CD8-positive, alpha-beta memory T cell (primary cell): ENCODE data around the gene KCNC4. TPM values are rescaled to one million over a fixed set of nuclear protein-coding genes. Genes with fewer than 3 reads are reported as not detected.

Source experiments
- CTCF ChIA-PET: fragments of 350-600 bp; sonication (Branson Sonifier 250); formaldehyde crosslinking; loops from one replicate; lab custom pipeline; 2021; ENCODE audit warnings: antibody characterized with exemption; lab: Charles Lee
- POLR2A ChIA-PET: fragments of 350-600 bp; sonication (Branson Sonifier 250); formaldehyde crosslinking; loops from one replicate; lab custom pipeline; 2021; ENCODE audit warnings: antibody characterized with exemption; lab: Charles Lee
- DNase-seq, 5 donors: peaks; one replicate each; pipeline versions ENCODE4 v3.0.0 to v3.0.0-alpha.2; 2020 to 2022; ENCODE audit warnings: mixed read lengths in 1 of 5
- H3K27ac ChIP-seq: one replicate; pipeline ENCODE4 v1.7.0; 2013; ENCODE audit warnings: low read depth, mild to moderate bottlenecking, low read length, moderate library complexity
- H3K27me3 ChIP-seq: 2 replicates; pipeline ENCODE4 v1.7.0; 2013; ENCODE audit warnings: low read length, mild to moderate bottlenecking; ENCODE audit not compliant: insufficient read depth, poor library complexity, severe bottlenecking
- H3K36me3 ChIP-seq: 2 replicates; pipeline ENCODE4 v1.7.0; 2013; ENCODE audit warnings: mild to moderate bottlenecking, low read length, moderate library complexity; ENCODE audit not compliant: insufficient read depth
- H3K4me1 ChIP-seq: 2 replicates; pipeline ENCODE4 v1.7.0; 2013; ENCODE audit warnings: mild to moderate bottlenecking, low read length, moderate library complexity; ENCODE audit not compliant: insufficient read depth
- H3K4me3 ChIP-seq: 2 replicates; pipeline ENCODE4 v1.7.0; 2013; ENCODE audit warnings: mild to moderate bottlenecking, low read length
- H3K9me3 ChIP-seq: 2 replicates; pipeline ENCODE4 v1.7.0; 2013; ENCODE audit warnings: mild to moderate bottlenecking, low read length
- H3K27ac Mint-ChIP-seq, 8 donors: one replicate each; pipeline ENCODE4 v1.8.0; 2020 to 2021; ENCODE audit warnings: mixed read lengths in 8 of 8, mild to moderate bottlenecking in 6 of 8, inconsistent platforms in 3 of 8, moderate library complexity in 3 of 8
- H3K27me3 Mint-ChIP-seq, 2 donors: one replicate each; pipeline ENCODE4 v1.8.0; 2020 to 2021; ENCODE audit warnings: mixed read lengths in 2 of 2, mild to moderate bottlenecking in 1 of 2, moderate library complexity in 1 of 2
- H3K36me3 Mint-ChIP-seq, 3 donors: one replicate each; pipeline ENCODE4 v1.8.0; 2020 to 2021; ENCODE audit warnings: mixed read lengths in 3 of 3, inconsistent platforms in 1 of 3, mild to moderate bottlenecking in 1 of 3
- H3K4me1 Mint-ChIP-seq, 3 donors: one replicate each; pipeline ENCODE4 v1.8.0; 2020 to 2021; ENCODE audit warnings: mixed read lengths in 3 of 3, inconsistent platforms in 1 of 3, mild to moderate bottlenecking in 1 of 3
- H3K4me3 Mint-ChIP-seq, 7 donors: one replicate each; pipeline ENCODE4 v1.8.0; 2020 to 2021; ENCODE audit warnings: mixed read lengths in 7 of 7, mild to moderate bottlenecking in 6 of 7, moderate library complexity in 4 of 7, inconsistent platforms in 2 of 7
- H3K9me3 Mint-ChIP-seq, 5 donors: one replicate each; pipeline ENCODE4 v1.8.0; 2020 to 2022; ENCODE audit warnings: mixed read lengths in 5 of 5, mild to moderate bottlenecking in 3 of 5, moderate library complexity in 2 of 5, inconsistent platforms in 1 of 5
- polyA plus RNA-seq: library from polyadenylated mRNA; unstranded; fragments of 300-500 nt; fragmentation: Illumina TruSeq; gene quantifications from one replicate; pipeline ENCODE4 v1.2.3, GENCODE V29; 2021
- total RNA-seq, 2 experiments: library from RNA; stranded (reverse); gene quantifications; one replicate each; pipeline ENCODE4 v1.2.3, GENCODE V29; 2021

KCNC4 gene
- total and polyA plus RNA-seq, 3 experiments from 2014 or later, result 2.0 to 8.4 (median 6.4) TPM

- CTCF ChIA-PET, result interaction anchor here (1.9 to 2.1 kb wide), 2 partner anchors 11 to 120 kb away, joined by 9 to 10 read pairs; no protein-coding TSS in a partner anchor
- Mint-ChIP-seq H3K4me1 (peaks cover 0 to 2% (median 0%) of the 10 kb centered on the region in 3 donors), H3K4me3 (no peak overlapping the region), H3K9me3 (no peaks in the 10 kb centered on the region), H3K36me3 (no peaks in the 10 kb centered on the region), H3K27me3 (peaks cover 2 to 10% of the 10 kb centered on the region in 2 donors), H3K27ac (peak overlapping the region in 1 of 8 donors; percentile 15)
- H3K4me1 ChIP-seq, result no peaks in the 10 kb centered on the region
- POLR2A ChIA-PET, result no interaction called here
- no peak overlapping the region for H3K4me3 ChIP-seq
- no peak overlapping the region for H3K27ac ChIP-seq
- peaks cover 4% of the 10 kb centered on the region for H3K27me3 ChIP-seq
- H3K36me3 ChIP-seq, result no peaks in the 10 kb centered on the region
- no peak for DNase-seq
- H3K9me3 ChIP-seq, result no peaks in the 10 kb centered on the region
Observed at GRCh38 chr1:110192541-110192940, 17.6 kb upstream of the KCNC4 start.

GRCh38 chr1:110195196-110195595, 14.9 kb upstream of the KCNC4 start:
- H3K4me3 ChIP-seq, result no peak overlapping the region
- no peak overlapping the region for H3K4me3 Mint-ChIP-seq

DNA sequence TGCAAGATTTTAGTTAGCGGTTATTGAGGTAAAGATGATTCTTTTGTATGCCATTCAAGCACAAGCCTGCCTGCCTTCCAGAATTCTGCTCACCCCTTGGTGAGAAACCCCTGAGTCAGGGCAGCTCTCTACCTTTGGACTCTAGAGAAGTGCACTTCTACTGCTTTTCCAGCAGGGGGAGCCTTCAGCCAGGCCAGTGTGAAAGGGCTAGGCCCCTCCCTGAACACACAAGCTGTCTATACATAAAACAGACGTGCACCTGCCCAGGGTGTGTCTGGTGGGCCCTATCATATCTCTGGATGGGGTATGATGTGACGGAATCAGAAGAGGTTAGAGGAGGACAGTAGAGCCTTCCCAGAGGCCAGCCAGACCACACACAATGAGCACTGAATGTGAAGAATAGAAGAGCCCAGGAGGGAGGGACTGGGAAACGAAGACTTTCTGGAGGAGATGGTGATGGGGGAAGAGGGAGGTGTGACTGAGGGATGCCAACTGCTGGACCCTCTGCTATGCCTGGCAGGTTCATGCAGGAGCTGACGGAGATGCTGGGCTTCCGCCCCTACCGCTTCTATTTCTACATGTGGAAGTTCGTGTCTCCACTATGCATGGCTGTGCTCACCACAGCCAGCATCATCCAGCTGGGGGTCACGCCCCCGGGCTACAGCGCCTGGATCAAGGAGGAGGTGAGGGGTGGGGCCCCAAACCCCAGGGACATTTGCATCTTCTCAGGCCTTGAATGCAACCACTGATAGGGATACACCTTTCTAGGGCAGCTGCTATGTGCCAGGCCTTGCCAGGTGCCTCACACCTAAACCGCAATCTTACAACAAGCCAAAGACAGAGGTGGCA, 13.0 kb upstream of the KCNC4 start:
- H3K9me3 ChIP-seq, result no peaks in the 10 kb centered on the region
- POLR2A ChIA-PET, result no interaction called here
- CTCF ChIA-PET, result interaction anchor here (0.9 to 4.0 kb wide), 17 partner anchors 10 to 569 kb away, joined by 3 to 45 read pairs (median 6); partner anchors contain the start of genes KCNC4 and RBM15
- no peak overlapping the region for H3K27ac ChIP-seq
- H3K9me3 Mint-ChIP-seq, result no peaks in the 10 kb centered on the region
- H3K27ac Mint-ChIP-seq, result no peak overlapping the region
- peak; percentile 32 to 66 (median 47) for DNase-seq
- no peak overlapping the region for H3K4me3 ChIP-seq
- peaks cover 0 to 2% (median 0%) of the 10 kb centered on the region in 3 donors for H3K4me1 Mint-ChIP-seq
- no peaks in the 10 kb centered on the region for H3K27me3 Mint-ChIP-seq
- no peak overlapping the region for H3K4me3 Mint-ChIP-seq
- no peaks in the 10 kb centered on the region for H3K27me3 ChIP-seq
- H3K36me3 Mint-ChIP-seq, result no peaks in the 10 kb centered on the region
- no peaks in the 10 kb centered on the region for H3K4me1 ChIP-seq
- H3K36me3 ChIP-seq, result no peaks in the 10 kb centered on the region

More at GRCh38 chr1:110195196-110195595, 14.9 kb upstream of the KCNC4 start:
- POLR2A ChIA-PET, result no interaction called here
- CTCF ChIA-PET, result interaction anchor here (3.6 to 4.0 kb wide), 2 partner anchors 13 to 265 kb away, joined by 24 to 45 read pairs; partner anchors contain the start of gene KCNC4
- H3K27me3 Mint-ChIP-seq, result peaks cover 2 to 4% of the 10 kb centered on the region in 2 donors
- H3K36me3 Mint-ChIP-seq, result no peaks in the 10 kb centered on the region
- Histone ChIP-seq H3K27me3 (peaks cover 4% of the 10 kb centered on the region), H3K4me1 (no peaks in the 10 kb centered on the region), H3K27ac (no peak overlapping the region), H3K9me3 (no peaks in the 10 kb centered on the region), H3K36me3 (no peaks in the 10 kb centered on the region)
- no peak for DNase-seq
- peaks cover 0 to 2% (median 0%) of the 10 kb centered on the region in 3 donors for H3K4me1 Mint-ChIP-seq
- H3K9me3 Mint-ChIP-seq, result no peaks in the 10 kb centered on the region
- no peak overlapping the region for H3K27ac Mint-ChIP-seq

DNA sequence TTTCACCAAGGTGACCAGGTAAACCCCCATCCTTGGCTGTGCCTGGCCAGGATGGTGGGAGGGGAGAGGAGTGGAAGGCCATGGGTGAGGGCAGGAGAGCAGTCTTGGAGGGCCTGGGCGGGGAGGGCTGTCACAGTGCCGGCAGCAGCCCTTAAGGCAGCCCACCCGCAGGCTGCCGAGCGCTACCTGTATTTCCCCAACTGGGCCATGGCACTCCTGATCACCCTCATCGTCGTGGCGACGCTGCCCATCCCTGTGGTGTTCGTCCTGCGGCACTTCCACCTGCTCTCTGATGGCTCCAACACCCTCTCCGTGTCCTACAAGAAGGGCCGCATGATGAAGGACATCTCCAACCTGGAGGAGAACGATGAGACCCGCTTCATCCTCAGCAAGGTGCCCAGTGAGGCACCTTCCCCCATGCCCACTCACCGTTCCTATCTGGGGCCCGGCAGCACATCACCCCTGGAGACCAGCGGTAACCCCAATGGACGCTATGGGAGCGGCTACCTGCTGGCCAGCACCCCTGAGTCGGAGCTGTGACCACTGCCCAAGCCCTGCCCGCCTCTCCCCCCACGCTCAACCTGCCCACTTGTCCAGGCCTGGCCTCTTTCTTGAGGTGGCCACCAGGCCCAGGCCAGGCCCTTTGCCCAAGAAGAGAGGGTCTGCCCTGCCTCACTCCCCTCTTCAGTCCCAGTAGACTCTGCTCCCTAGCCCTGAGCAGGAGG, 12.0 kb upstream of the KCNC4 start:
- DNase-seq, result no peak
- Histone ChIP-seq H3K27me3 (no peaks in the 10 kb centered on the region), H3K9me3 (no peaks in the 10 kb centered on the region), H3K4me3 (no peak overlapping the region), H3K36me3 (no peaks in the 10 kb centered on the region), H3K27ac (no peak overlapping the region), H3K4me1 (peaks cover 4% of the 10 kb centered on the region)
- peaks cover 4 to 5% (median 4%) of the 10 kb centered on the region in 3 donors for H3K4me1 Mint-ChIP-seq
- H3K4me3 Mint-ChIP-seq, result no peak overlapping the region
- no peaks in the 10 kb centered on the region for H3K27me3 Mint-ChIP-seq
- H3K9me3 Mint-ChIP-seq, result no peaks in the 10 kb centered on the region
- no peaks in the 10 kb centered on the region for H3K36me3 Mint-ChIP-seq
- ChIA-PET CTCF (interaction anchor here (0.9 to 4.0 kb wide), 8 partner anchors 10 to 568 kb away, joined by 3 to 45 read pairs (median 10); partner anchors contain the start of gene KCNC4), POLR2A (no interaction called here)
- no peak overlapping the region for H3K27ac Mint-ChIP-seq

GRCh38 chr1:110198746-110199145, 11.4 kb upstream of the KCNC4 start:
- no peak overlapping the region for H3K27ac Mint-ChIP-seq
- H3K9me3 ChIP-seq, result no peaks in the 10 kb centered on the region
- no peaks in the 10 kb centered on the region for H3K36me3 Mint-ChIP-seq
- H3K4me3 ChIP-seq, result no peak overlapping the region
- H3K4me1 Mint-ChIP-seq, result peaks cover 9 to 10% (median 10%) of the 10 kb centered on the region in 3 donors
- no peak overlapping the region for H3K4me3 Mint-ChIP-seq
- CTCF ChIA-PET, result interaction anchor here (3.6 to 4.0 kb wide), 2 partner anchors 10 to 261 kb away, joined by 24 to 45 read pairs; partner anchors contain the start of gene KCNC4
- DNase-seq, result no peak
- H3K4me1 ChIP-seq, result peaks cover 10% of the 10 kb centered on the region
- POLR2A ChIA-PET, result no interaction called here
- no peak overlapping the region for H3K27ac ChIP-seq
- H3K9me3 Mint-ChIP-seq, result no peaks in the 10 kb centered on the region
- H3K27me3 Mint-ChIP-seq, result no peaks in the 10 kb centered on the region
- H3K27me3 ChIP-seq, result no peaks in the 10 kb centered on the region
- no peaks in the 10 kb centered on the region for H3K36me3 ChIP-seq

- H3K9me3 Mint-ChIP-seq, result no peaks in the 10 kb centered on the region
- no peak for DNase-seq
- H3K9me3 ChIP-seq, result no peaks in the 10 kb centered on the region
- no peak overlapping the region for H3K4me3 ChIP-seq
- POLR2A ChIA-PET, result interaction anchor here (0.6 kb wide), 1 partner anchor 320 kb away, joined by 4 read pairs; no protein-coding TSS in a partner anchor
- H3K27ac ChIP-seq, result no peak overlapping the region
- CTCF ChIA-PET, result interaction anchor here (1.6 to 14.4 kb wide), 4 partner anchors 115 to 296 kb away, joined by 3 to 438 read pairs (median 66); no protein-coding TSS in a partner anchor
- H3K27me3 ChIP-seq, result no peaks in the 10 kb centered on the region
- H3K4me1 Mint-ChIP-seq, result peaks cover 9 to 15% (median 12%) of the 10 kb centered on the region in 3 donors
- H3K36me3 ChIP-seq, result no peaks in the 10 kb centered on the region
- H3K36me3 Mint-ChIP-seq, result no peaks in the 10 kb centered on the region
- no peak overlapping the region for H3K4me3 Mint-ChIP-seq
- H3K27me3 Mint-ChIP-seq, result no peaks in the 10 kb centered on the region
- no peak overlapping the region for H3K27ac Mint-ChIP-seq
- peaks cover 13% of the 10 kb centered on the region for H3K4me1 ChIP-seq
Observed at GRCh38 chr1:110200190-110200589, 9.9 kb upstream of the KCNC4 start.

DNA sequence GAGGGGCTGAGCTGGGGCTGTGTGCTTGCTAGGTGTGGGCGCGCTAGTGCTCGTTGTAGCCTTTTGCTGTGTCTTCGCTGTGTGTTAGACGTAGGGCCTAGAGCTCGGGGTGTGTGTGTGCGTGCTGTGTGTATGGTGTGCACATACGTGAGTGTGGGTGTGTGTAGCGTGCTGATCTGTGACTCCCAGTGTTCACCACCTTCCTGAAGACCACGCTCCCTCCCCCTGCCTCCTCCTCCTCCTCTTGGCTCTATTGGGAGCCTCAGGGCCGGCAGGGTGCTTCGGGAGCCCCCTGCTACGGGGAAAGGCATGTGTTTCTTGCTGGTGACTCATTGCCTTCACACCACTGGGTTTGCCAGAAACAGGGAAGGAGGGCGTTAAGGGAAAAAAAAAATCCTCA, 9.4 kb upstream of the KCNC4 start:
- Mint-ChIP-seq H3K27me3 (no peaks in the 10 kb centered on the region), H3K27ac (peak overlapping the region in 1 of 8 donors; percentile 6), H3K4me3 (no peak overlapping the region), H3K9me3 (no peaks in the 10 kb centered on the region), H3K36me3 (no peaks in the 10 kb centered on the region), H3K4me1 (peaks cover 9 to 15% (median 12%) of the 10 kb centered on the region in 3 donors)
- H3K36me3 ChIP-seq, result no peaks in the 10 kb centered on the region
- ChIA-PET POLR2A (interaction anchor here (0.6 kb wide), 1 partner anchor 319 kb away, joined by 4 read pairs; no protein-coding TSS in a partner anchor), CTCF (interaction anchor here (0.9 to 14.4 kb wide), 6 partner anchors 103 to 295 kb away, joined by 3 to 438 read pairs (median 5); no protein-coding TSS in a partner anchor)
- H3K27me3 ChIP-seq, result no peaks in the 10 kb centered on the region
- no peaks in the 10 kb centered on the region for H3K9me3 ChIP-seq
- DNase-seq, result no peak
- no peak overlapping the region for H3K27ac ChIP-seq
- H3K4me1 ChIP-seq, result peaks cover 13% of the 10 kb centered on the region
- H3K4me3 ChIP-seq, result no peak overlapping the region
